Measurements from ENCODE around the gene DPP8.

The DPP8 gene

GRCh38 chr15:65423976-65424679, 93.4 kb downstream of the DPP8 start:
- no peak for DNase-seq

DNA sequence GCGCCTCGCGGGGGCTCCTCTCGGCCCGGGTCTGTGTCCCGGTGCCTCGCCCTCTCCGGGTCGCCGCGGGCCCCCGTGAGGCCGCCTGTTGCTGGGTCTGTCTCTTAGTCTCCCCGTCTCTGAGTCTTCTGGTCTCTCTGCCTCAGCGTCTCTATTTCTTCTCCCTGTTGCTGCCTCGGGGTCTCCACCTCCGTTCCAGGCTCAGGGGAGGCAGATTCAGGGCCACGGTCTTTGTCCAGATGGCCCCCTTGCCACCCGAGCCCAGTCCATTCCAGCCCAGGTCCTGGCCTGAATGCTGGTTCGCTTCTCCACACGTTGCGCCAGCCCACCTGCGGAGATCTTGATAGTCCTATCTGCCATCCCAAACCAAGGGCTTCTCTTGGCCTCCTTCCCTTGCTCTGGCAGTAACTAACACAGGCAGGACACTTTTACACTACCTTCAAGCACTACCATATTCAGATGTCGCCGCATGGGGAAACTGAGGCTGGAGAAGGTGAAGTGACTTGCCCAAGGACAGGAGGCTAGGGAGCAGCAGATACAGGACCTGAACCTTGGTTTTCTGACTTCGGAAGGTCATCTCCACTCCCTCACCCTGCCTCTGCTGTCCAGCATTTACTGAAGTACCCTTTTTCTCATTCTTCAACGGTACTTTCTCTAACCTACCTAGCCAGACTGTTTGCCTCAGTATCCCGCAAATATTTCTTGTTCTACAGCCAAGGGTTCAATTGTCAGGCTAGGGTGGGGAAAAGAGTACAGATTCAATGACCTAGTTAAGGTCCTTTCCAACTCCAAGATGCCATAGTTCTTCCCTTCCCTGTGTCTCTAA, 94.1 kb downstream of the DPP8 start:
- DNase-seq: no peak

- no peak for DNase-seq
Measured at GRCh38 chr15:65421360-65422215, 95.9 kb downstream of the DPP8 start.

DNA sequence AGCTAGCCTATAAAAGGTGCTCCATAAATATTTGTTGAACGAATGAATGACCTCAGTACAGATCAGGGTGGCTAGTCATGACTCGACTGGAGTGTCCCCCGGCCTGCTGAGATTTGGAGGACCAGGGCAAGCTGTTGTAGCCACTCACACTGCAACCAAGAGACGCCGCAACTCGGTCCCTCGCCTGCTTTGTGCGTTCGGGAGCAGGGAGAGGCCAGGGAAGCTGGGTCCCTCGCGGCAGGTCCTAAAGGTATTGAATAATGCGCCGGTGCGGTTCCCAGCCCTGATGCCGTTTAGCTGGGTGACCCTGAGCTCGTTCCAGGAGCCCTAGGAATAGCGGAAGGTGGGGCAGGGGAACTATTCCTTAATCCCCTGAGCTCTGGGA, 96.5 kb downstream of the DPP8 start:
- no peak for DNase-seq

- DNase-seq: no peak
Measured at GRCh38 chr15:65418596-65418995, 98.9 kb downstream of the DPP8 start.

DNA sequence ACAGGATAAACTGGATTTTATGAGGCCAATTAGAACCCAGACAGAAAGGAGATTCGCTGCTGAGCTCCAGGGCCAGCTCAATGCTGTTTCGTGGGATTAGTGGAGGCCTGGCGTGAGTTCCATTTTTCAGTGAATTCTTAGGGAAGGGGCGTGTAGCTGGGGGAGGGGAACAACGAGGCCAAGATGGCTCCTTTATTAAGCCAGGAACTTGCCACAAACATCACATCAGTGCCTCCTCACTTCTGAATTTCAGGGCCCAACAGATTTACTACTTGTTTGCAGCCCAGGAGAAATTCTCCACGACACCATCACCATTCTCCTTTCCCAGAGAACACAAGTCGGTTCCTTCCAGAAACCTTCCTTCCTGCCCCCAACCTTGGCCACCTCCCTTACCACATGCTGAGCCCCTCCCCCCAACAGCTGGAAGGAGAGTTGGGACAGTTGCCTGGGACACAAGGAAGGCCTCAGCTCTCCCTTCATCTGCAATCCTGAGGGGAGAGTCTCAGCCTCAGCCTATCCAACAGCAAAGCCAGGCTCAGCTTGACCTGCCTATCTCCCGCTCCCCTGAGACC, 100.6 kb downstream of the DPP8 start:
- no peak for DNase-seq

- DNase-seq: no peak
Measured at GRCh38 chr15:65414841-65415621, 102.5 kb downstream of the DPP8 start.

GRCh38 chr15:65413760-65414144, 103.7 kb downstream of the DPP8 start:
- DNase-seq: no peak

- no peak for DNase-seq
Measured at GRCh38 chr15:65413051-65413759, 104.3 kb downstream of the DPP8 start.

GRCh38 chr15:65412556-65412955, 104.9 kb downstream of the DPP8 start:
- no peak for DNase-seq

GRCh38 chr15:65411465-65412071, 105.9 kb downstream of the DPP8 start:
- DNase-seq: no peak

- no peak for DNase-seq
Measured at GRCh38 chr15:65410972-65411371, 106.5 kb downstream of the DPP8 start.

- DNase-seq: no peak
Measured at GRCh38 chr15:65410036-65410435, 107.5 kb downstream of the DPP8 start.

GRCh38 chr15:65409036-65409631, 108.4 kb downstream of the DPP8 start:
- no peak for DNase-seq

GRCh38 chr15:65408324-65409035, 109.0 kb downstream of the DPP8 start:
- DNase-seq: no peak

DNA sequence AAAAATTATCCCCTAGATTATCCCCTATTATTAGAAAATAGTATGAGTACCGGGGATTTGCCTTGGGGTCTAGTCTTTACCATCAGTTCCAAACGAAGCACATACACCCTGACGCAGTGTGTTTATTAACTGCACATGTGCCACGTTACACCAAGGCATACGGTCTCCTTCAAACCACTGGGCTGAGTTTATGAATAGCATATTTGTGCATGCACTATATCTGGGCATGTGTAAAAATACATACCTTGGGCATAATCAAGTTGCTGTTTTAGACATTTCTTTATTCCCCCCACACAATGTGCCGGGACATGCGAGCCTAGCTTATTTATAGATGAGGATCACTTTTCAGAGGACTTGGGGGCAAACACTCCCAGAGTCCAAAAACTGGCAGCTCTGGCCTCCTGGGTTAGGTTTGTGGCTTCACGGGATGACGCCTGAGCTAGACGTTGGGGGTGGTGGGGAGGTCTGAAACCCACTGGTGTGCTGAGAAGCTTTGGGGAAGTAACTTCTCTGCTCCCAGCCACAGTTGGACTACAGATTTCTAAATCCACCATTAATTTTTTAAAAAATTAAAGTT, 111.0 kb downstream of the DPP8 start:
- DNase-seq: no peak

GRCh38 chr15:65405791-65406423, 111.6 kb downstream of the DPP8 start:
- no peak for DNase-seq

- no peak for DNase-seq
Measured at GRCh38 chr15:65404186-65404872, 113.2 kb downstream of the DPP8 start.

DNA sequence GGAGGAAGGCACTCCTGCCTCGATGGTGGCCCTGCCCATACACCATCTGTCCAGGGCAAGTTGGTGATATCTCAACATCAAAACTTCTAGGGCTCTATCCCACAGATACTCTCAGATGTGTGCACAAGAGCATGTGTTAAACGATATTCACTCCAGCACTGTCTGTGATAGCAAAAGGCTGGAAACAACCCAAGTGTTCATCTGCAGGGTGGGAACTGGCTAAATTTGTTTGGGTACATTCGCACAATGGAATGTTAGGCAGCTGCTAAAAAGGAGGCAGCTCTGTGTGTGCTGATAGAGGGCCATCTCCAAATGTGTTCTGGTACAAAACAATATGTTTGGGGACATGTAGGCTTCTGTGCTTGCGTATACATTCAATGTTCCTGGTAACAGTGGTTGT, 114.5 kb downstream of the DPP8 start:
- no peak for DNase-seq
